ENCODE measurements around the gene STK38.
"Not testable (repeated sequence)": the region's sequence is repeated elsewhere in the genome, so short reads cannot be mapped to it uniquely, and the experiment has no call there.

The STK38 gene

DNA sequence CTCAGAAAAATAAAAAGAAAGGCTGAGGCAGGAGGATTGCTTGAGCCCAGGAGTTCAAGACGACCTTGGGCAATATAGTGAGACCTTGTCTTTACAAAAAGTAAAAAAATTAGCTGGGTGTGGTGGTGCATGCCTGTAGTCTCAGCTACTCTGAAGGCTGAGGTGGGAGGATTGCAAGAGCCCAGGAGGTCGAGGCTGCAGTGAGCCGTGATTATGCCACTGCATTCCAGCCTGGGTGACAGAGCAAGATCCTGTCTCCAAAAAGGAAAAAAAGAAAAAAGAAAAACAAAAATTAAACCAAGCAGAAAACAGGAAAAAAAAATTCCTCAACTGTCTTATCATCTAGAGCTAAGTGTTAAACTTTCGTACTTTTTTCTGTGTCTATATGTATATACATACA, 34.4 kb upstream of the STK38 start:
- FAIRE-seq: no peak
- TF ChIP-seq POLR2AphosphoS5 (IDR thresholded peaks at IDR 0.05; ENCODE audit: low read depth, low read length) (no peak), PAX5 (IDR thresholded peaks at IDR 0.05; ENCODE audit: insufficient read depth, low read length, severe bottlenecking) (no peak), POU2F2 (IDR thresholded peaks at IDR 0.05; ENCODE audit: low read depth, low read length) (no peak), SPI1 (IDR thresholded peaks at IDR 0.05; ENCODE audit: low read depth, low read length) (no peak), POLR2A (IDR thresholded peaks at IDR 0.05; ENCODE audit: low read depth, low read length) (no peak), TAF1 (IDR thresholded peaks at IDR 0.05; ENCODE audit: low read depth, low read length) (no peak)
- no peak for DNase-seq (ENCODE audit: insufficient read length, low spot score)

DNA sequence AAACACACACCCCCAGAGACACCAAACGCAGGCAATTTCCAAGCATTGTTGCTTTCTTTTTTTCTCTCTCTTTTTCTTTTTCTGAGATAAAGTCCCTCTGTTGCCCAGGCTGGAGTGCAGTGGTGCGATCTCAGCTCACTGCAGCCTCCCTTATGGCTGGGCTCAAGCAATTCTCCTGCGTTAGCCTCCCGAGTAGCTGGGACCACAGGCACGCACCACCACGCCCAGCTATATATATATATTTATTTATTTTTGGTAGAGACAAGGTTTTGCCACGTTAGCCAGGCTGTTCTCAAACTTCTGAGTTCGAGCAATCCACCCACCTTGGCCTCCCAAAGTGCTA, 32.9 kb upstream of the STK38 start:
- FAIRE-seq: no peak

DNA sequence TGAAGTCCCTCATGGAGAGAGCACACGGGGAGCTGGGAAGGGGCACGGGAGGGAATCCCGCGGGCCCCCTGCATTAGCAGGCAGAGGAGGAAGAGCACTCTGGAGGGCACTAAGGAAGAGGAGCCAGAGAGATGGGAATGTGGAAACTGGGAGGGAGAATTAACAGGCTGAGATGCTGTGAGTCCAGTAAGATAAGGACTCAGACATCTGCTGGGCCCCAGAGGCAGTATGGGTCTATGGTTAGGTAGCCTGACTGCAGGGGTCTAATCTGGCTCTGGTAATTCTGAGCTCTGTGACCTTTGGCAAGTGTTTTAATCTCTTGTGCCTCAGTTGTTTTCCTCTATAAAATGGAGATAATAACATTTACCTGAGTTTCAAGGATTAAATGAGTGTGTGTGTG, 31.2 kb upstream of the STK38 start:
- DNase-seq (ENCODE audit: insufficient read length, low spot score): no peak
- no peak for FAIRE-seq

More for the DNA sequence above, 32.9 kb upstream of the STK38 start:
- TF ChIP-seq TAF1 (IDR thresholded peaks at IDR 0.05; ENCODE audit: low read depth, low read length): no peak
- no peak for TF ChIP-seq POU2F2 (IDR thresholded peaks at IDR 0.05; ENCODE audit: low read depth, low read length)
- TF ChIP-seq POLR2AphosphoS5 (IDR thresholded peaks at IDR 0.05; ENCODE audit: low read depth, low read length): no peak
- no peak for TF ChIP-seq POLR2A (IDR thresholded peaks at IDR 0.05; ENCODE audit: low read depth, low read length)
- no peak for TF ChIP-seq SPI1 (IDR thresholded peaks at IDR 0.05; ENCODE audit: low read depth, low read length)
- no peak for TF ChIP-seq PAX5 (IDR thresholded peaks at IDR 0.05; ENCODE audit: insufficient read depth, low read length, severe bottlenecking)
- no peak for DNase-seq (ENCODE audit: insufficient read length, low spot score)

DNA sequence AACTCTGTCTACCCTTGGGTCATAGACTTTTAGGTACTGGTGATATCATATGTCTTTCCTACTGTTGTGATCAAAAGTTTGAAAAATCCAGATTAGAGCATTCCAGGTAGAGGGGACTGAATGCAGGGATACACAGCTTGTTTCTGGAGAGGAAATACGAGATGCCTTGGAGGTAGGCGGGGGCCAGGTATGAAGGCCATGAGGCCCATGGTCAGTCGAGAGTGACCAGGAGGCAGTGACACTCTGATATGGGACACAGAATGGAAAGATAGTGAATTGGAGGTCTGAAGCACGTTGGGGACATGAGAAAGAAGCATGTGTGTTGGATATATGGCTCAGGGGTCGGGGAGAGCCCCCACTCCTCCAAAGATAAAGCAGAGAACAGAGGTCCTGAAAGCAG, 30.8 kb upstream of the STK38 start:
- FAIRE-seq (no peak), DNase-seq (ENCODE audit: insufficient read length, low spot score) (no peak)
- TF ChIP-seq SPI1 (IDR thresholded peaks at IDR 0.05; ENCODE audit: low read depth, low read length) (no peak), PAX5 (IDR thresholded peaks at IDR 0.05; ENCODE audit: insufficient read depth, low read length, severe bottlenecking) (no peak), POLR2A (IDR thresholded peaks at IDR 0.05; ENCODE audit: low read depth, low read length) (no peak), POU2F2 (IDR thresholded peaks at IDR 0.05; ENCODE audit: low read depth, low read length) (no peak), POLR2AphosphoS5 (IDR thresholded peaks at IDR 0.05; ENCODE audit: low read depth, low read length) (no peak)

More for the DNA sequence above, 31.2 kb upstream of the STK38 start:
- TF ChIP-seq TAF1 (IDR thresholded peaks at IDR 0.05; ENCODE audit: low read depth, low read length) (no peak), POU2F2 (IDR thresholded peaks at IDR 0.05; ENCODE audit: low read depth, low read length) (no peak), POLR2AphosphoS5 (IDR thresholded peaks at IDR 0.05; ENCODE audit: low read depth, low read length) (no peak), PAX5 (IDR thresholded peaks at IDR 0.05; ENCODE audit: insufficient read depth, low read length, severe bottlenecking) (no peak), POLR2A (IDR thresholded peaks at IDR 0.05; ENCODE audit: low read depth, low read length) (no peak), SPI1 (IDR thresholded peaks at IDR 0.05; ENCODE audit: low read depth, low read length) (no peak)

DNA sequence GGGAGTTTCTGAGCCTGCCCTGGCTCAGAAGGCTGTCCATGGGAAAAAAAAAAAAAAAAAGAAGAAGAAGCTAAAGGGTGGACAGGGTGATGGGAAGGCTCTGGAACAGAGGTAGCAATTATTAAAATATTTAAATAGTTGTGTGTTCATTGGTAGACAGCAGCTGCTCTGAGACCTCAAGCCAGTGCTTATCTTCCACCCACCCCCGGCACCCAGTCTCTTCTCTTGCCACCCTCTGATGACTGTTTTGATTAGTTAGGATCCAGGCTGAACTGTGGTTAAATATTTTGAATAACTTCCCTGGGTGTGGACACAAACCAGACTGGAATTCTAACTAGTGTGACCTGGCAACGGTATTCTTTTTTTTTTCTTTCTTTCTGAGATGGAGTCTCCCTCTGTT, 30.0 kb upstream of the STK38 start:
- DNase-seq (ENCODE audit: insufficient read length, low spot score) (no peak), FAIRE-seq (no peak)
- no peak for TF ChIP-seq TAF1 (IDR thresholded peaks at IDR 0.05; ENCODE audit: low read depth, low read length)
- no peak for TF ChIP-seq PAX5 (IDR thresholded peaks at IDR 0.05; ENCODE audit: insufficient read depth, low read length, severe bottlenecking)
- TF ChIP-seq POLR2AphosphoS5 (IDR thresholded peaks at IDR 0.05; ENCODE audit: low read depth, low read length): no peak
- TF ChIP-seq SPI1 (IDR thresholded peaks at IDR 0.05; ENCODE audit: low read depth, low read length): no peak
- TF ChIP-seq POLR2A (IDR thresholded peaks at IDR 0.05; ENCODE audit: low read depth, low read length): no peak
- TF ChIP-seq POU2F2 (IDR thresholded peaks at IDR 0.05; ENCODE audit: low read depth, low read length): no peak

DNA sequence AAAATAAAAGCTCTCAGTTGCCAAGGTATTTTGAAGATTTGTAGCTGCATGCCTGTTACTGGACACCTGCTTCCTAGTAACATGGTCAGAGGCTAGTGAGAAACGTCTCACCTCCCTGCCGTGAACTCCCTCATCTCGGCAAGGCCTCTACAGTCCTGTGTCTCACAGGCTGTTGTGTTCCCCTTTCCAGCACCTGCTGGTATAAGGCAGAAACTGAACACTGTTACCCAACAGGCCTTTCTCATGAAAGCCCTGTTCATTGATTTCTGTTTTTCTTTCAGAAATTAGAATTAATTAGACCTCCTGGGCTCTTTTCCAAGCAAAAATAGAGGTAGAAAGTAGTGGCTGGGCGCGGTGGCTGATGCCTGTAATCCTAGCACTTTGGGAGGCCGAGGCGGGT, 29.3 kb upstream of the STK38 start:
- no peak for TF ChIP-seq POLR2A (IDR thresholded peaks at IDR 0.05; ENCODE audit: low read depth, low read length)
- TF ChIP-seq SPI1 (IDR thresholded peaks at IDR 0.05; ENCODE audit: low read depth, low read length): no peak
- TF ChIP-seq PAX5 (IDR thresholded peaks at IDR 0.05; ENCODE audit: insufficient read depth, low read length, severe bottlenecking): no peak
- TF ChIP-seq POU2F2 (IDR thresholded peaks at IDR 0.05; ENCODE audit: low read depth, low read length): no peak
- TF ChIP-seq TAF1 (IDR thresholded peaks at IDR 0.05; ENCODE audit: low read depth, low read length): no peak
- TF ChIP-seq POLR2AphosphoS5 (IDR thresholded peaks at IDR 0.05; ENCODE audit: low read depth, low read length): no peak
- FAIRE-seq (no peak), DNase-seq (ENCODE audit: insufficient read length, low spot score) (no peak)

DNA sequence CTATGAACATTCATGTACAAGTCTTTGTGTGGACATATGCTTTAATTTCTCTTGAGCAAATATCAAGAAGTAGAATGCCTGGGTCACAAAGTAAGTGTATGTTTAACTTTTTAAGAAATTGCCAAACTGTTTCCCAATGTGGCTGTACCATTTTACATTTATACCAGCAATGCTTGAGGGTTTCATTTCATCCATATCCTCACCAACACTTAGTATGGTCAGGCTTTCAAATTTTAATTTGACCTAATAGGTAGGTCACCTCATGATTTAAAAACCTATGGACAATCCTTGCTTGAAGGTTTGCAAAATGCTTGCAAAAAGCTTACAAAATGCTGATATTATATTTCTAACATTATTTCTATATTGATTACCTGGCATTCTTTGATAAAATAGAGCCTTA, 27.4 kb upstream of the STK38 start:
- FAIRE-seq: no peak
- no peak for TF ChIP-seq POLR2A (IDR thresholded peaks at IDR 0.05; ENCODE audit: low read depth, low read length)
- no peak for DNase-seq (ENCODE audit: insufficient read length, low spot score)

DNA sequence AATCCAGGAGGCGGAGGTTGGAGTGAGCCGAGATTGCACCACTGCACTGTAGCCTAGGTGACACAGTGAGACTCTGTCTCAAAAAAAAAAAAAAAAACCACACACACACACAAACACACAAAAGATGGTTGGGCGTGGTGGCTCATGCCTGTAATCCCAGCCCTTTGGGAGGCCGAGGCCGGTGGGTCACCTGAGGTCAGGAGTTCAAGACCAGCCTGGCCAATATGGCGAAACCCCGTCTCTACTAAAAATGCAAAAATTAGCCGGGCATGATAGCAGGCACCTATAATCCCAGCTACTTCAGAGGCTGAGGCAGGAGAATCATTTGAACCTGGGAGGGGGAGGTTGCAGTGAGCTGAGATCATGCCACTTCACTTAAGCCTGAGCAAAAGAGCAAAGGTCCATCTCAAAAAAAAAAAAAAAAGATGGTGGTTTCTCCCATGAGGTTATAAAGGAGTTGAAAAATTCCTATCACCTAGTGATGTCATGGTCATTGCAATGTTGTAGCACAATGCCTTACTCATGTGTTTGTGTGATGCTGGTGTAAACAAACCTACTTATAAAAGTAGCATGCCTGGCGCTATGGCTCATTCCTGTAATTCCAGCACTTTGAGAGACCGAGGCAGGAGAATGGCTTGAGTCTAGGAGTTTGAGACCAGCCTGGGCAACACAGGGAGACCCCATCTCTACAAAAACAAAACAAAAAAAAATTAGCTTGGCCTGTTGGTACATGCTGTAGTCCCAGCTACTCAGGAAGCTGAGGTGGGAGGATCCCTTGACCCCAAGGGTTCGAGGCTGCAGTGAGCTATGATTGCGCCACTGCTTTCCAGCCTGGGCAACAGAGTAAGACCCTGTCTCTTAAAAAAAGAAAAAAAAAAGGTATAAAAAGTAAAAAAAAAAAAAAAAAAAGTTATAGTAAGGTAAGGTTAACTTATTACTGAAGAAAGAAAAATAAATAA, 25.4 kb upstream of the STK38 start:
- not testable (repeated sequence) for FAIRE-seq; DNase-seq (ENCODE audit: insufficient read length, low spot score)

DNA sequence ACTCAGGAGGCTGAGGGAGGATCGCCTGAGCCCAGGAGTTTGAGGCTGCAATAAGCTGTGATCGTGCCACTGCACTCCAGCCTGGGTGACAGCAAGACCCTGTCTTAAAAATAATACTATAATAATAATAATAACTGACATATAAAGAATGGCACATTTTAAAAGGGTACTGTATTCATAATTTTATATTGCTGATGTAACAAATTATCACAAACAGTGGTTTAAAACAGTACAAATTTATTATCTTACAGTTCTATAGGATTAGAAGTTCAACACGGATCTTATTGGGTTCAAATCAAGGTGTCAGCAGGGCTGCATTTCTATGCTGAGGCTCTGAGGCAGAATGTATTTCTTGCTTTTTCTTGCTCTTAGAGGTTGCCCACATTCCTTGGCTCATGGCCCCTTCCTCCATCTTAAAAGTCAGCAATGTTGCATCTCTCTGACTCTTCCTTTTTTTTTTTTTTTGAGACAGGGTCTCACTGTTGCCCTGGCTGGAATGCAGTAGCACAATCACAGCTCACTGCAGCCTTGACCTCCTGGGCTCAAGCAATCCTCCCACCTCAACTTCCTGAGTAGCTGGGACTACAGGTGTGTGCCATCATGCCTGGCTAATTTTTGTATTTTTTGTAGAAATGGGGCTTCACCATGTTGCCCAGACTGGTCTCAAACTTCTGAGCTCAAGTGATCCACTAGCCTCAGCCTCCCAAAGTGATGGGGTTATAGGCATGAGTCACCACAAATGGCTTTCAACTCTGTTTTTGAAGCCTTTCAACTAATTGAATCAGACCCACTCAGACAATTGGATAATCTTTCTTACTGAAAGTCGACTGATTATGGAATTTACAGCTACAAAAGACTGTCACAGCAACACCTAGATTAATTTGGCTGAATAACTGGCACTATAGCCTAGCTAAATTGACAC, 24.1 kb upstream of the STK38 start:
- no peak for TF ChIP-seq TAF1 (IDR thresholded peaks at IDR 0.05; ENCODE audit: low read depth, low read length)
- no peak for TF ChIP-seq POLR2AphosphoS5 (IDR thresholded peaks at IDR 0.05; ENCODE audit: low read depth, low read length)
- TF ChIP-seq POLR2A (IDR thresholded peaks at IDR 0.05; ENCODE audit: low read depth, low read length): no peak
- TF ChIP-seq SPI1 (IDR thresholded peaks at IDR 0.05; ENCODE audit: low read depth, low read length): no peak
- no peak for TF ChIP-seq POU2F2 (IDR thresholded peaks at IDR 0.05; ENCODE audit: low read depth, low read length)
- no peak for TF ChIP-seq PAX5 (IDR thresholded peaks at IDR 0.05; ENCODE audit: insufficient read depth, low read length, severe bottlenecking)
- no peak for DNase-seq (ENCODE audit: insufficient read length, low spot score)
- no peak for FAIRE-seq

All from GM12891 (cell line).